HG03103 (cell line): Measurements from ENCODE around the gene DNER.

Source experiments
- ATAC-seq: cut with Tn5 transposase; IDR thresholded peaks from one replicate; pipeline ENCODE4 v1.9.1; 2021; ENCODE audit warnings: low read depth; ENCODE audit not compliant: unreplicated experiment

The DNER gene

GRCh38 chr2:229582151-229582550 lies 132.2 kb downstream of the DNER start:
- no peak for ATAC-seq

GRCh38 chr2:229578052-229578846 lies 136.1 kb downstream of the DNER start:
- no peak for ATAC-seq

GRCh38 chr2:229575569-229576315 lies 138.6 kb downstream of the DNER start:
- no peak for ATAC-seq

- no peak for ATAC-seq
Measured at GRCh38 chr2:229572507-229573271, 141.7 kb downstream of the DNER start.

- ATAC-seq = no peak
Measured at GRCh38 chr2:229571243-229571642, 143.1 kb downstream of the DNER start.

GRCh38 chr2:229566370-229566769 lies 148.0 kb downstream of the DNER start:
- no peak for ATAC-seq

- ATAC-seq = no peak
Measured at GRCh38 chr2:229564300-229564907, 150.0 kb downstream of the DNER start.

- ATAC-seq = no peak
Measured at GRCh38 chr2:229563388-229563787, 151.0 kb downstream of the DNER start.

- ATAC-seq = no peak
Measured at GRCh38 chr2:229562472-229563127, 151.8 kb downstream of the DNER start.

- no peak for ATAC-seq
Measured at GRCh38 chr2:229559986-229560385, 154.4 kb downstream of the DNER start.

- no peak for ATAC-seq
Measured at GRCh38 chr2:229553091-229553490, 161.3 kb downstream of the DNER start.

- no peak for ATAC-seq
Measured at GRCh38 chr2:229543176-229543873, 171.0 kb downstream of the DNER start.

GRCh38 chr2:229539628-229540027 lies 174.7 kb downstream of the DNER start:
- no peak for ATAC-seq

GRCh38 chr2:229531594-229531993 lies 182.8 kb downstream of the DNER start:
- no peak for ATAC-seq

GRCh38 chr2:229530434-229530833 lies 183.9 kb downstream of the DNER start:
- ATAC-seq = no peak

- ATAC-seq = no peak
Measured at GRCh38 chr2:229528846-229529245, 185.5 kb downstream of the DNER start.

- ATAC-seq = no peak
Measured at GRCh38 chr2:229526951-229527350, 187.4 kb downstream of the DNER start.

- ATAC-seq = no peak
Measured at GRCh38 chr2:229524799-229525198, 189.6 kb downstream of the DNER start.

- ATAC-seq = no peak
Measured at GRCh38 chr2:229523663-229524062, 190.7 kb downstream of the DNER start.

GRCh38 chr2:229521576-229521975 lies 192.8 kb downstream of the DNER start:
- no peak for ATAC-seq
